ENCODE data around the gene ANO2. TPM values are rescaled to one million over a fixed set of nuclear protein-coding genes. Genes with fewer than 3 reads are reported as not detected.

The ANO2 gene
- total and polyA plus RNA-seq, 7 donors = 1.3 to 9.3 (median 4.2) TPM

- no peak for ATAC-seq
- no peaks in the 10 kb centered on the region for H3K36me3 ChIP-seq (ENCODE audit: insufficient read depth in 1 of 2, low read depth in 1 of 2)
- 81 to 85% (median 82%) methylated on average over 10 of the region's 10 CpGs for whole genome bisulfite sequencing, 3 donors
- no peak for DNase-seq
- H3K27me3 ChIP-seq (ENCODE audit: insufficient read depth in 3 of 3, low read length in 2 of 3) = peaks cover 0 to 16% (median 0%) of the 10 kb centered on the region in 3 donors
- H3K9me3 ChIP-seq = no peaks in the 10 kb centered on the region
- H3K27ac ChIP-seq = no peak overlapping the region
- intact Hi-C loops (cut with DNase I) = no loop called here
- H3K4me3 ChIP-seq = no peak overlapping the region
- no peaks in the 10 kb centered on the region for H3K4me1 ChIP-seq
- TF ChIP-seq, protein P1, sequence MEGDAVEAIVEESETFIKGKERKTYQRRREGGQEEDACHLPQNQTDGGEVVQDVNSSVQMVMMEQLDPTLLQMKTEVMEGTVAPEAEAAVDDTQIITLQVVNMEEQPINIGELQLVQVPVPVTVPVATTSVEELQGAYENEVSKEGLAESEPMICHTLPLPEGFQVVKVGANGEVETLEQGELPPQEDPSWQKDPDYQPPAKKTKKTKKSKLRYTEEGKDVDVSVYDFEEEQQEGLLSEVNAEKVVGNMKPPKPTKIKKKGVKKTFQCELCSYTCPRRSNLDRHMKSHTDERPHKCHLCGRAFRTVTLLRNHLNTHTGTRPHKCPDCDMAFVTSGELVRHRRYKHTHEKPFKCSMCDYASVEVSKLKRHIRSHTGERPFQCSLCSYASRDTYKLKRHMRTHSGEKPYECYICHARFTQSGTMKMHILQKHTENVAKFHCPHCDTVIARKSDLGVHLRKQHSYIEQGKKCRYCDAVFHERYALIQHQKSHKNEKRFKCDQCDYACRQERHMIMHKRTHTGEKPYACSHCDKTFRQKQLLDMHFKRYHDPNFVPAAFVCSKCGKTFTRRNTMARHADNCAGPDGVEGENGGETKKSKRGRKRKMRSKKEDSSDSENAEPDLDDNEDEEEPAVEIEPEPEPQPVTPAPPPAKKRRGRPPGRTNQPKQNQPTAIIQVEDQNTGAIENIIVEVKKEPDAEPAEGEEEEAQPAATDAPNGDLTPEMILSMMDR (IDR thresholded peaks at IDR 0.05) = no peak
Measured at GRCh38 chr12:5971194-5971850, 26.3 kb upstream of the ANO2 start.

- TF ChIP-seq, protein P1 (IDR thresholded peaks at IDR 0.05) = no peak
- Histone ChIP-seq H3K4me3 (no peak overlapping the region), H3K9me3 (no peaks in the 10 kb centered on the region), H3K27me3 (ENCODE audit: insufficient read depth in 3 of 3, low read length in 2 of 3) (peaks cover 0 to 12% (median 0%) of the 10 kb centered on the region in 3 donors), H3K4me1 (no peaks in the 10 kb centered on the region), H3K36me3 (ENCODE audit: insufficient read depth in 1 of 2, low read depth in 1 of 2) (no peaks in the 10 kb centered on the region), H3K27ac (no peak overlapping the region)
- ATAC-seq (no peak), DNase-seq (no peak)
- 93 to 98% (median 96%) methylated on average over 5 of the region's 5 CpGs for WGBS, 3 donors
- intact Hi-C loops (cut with DNase I) = loop anchor here in 1 of 2 donors (5.0 kb wide), 1 partner anchor 72 kb away; no protein-coding TSS in a partner anchor
Measured at GRCh38 chr12:5969974-5970690, 25.1 kb upstream of the ANO2 start.

- 70 to 75% (median 73%) methylated on average over 17 of the region's 17 CpGs for WGBS, 3 donors
- H3K36me3 ChIP-seq (ENCODE audit: insufficient read depth in 1 of 2, low read depth in 1 of 2) = no peaks in the 10 kb centered on the region
- DNase-seq (no peak), ATAC-seq (no peak)
- H3K27me3 ChIP-seq (ENCODE audit: insufficient read depth in 3 of 3, low read length in 2 of 3) = peaks cover 0 to 12% (median 0%) of the 10 kb centered on the region in 3 donors
- H3K9me3 ChIP-seq = no peaks in the 10 kb centered on the region
- no peak overlapping the region for H3K4me3 ChIP-seq
- TF ChIP-seq, protein P1 (IDR thresholded peaks at IDR 0.05) = no peak
- no peak overlapping the region for H3K27ac ChIP-seq
- intact Hi-C loops (cut with DNase I) = loop anchor here in 1 of 2 donors (5.0 kb wide), 1 partner anchor 73 kb away; no protein-coding TSS in a partner anchor
- no peaks in the 10 kb centered on the region for H3K4me1 ChIP-seq
Measured at GRCh38 chr12:5969156-5969973, 24.3 kb upstream of the ANO2 start.

GRCh38 chr12:5967645-5968415 lies 22.8 kb upstream of the ANO2 start:
- H3K4me1 ChIP-seq = no peaks in the 10 kb centered on the region
- DNase-seq = no peak
- TF ChIP-seq, protein P1 (IDR thresholded peaks at IDR 0.05) = no peak
- H3K27ac ChIP-seq = no peak overlapping the region
- intact Hi-C loops (cut with DNase I) = loop anchor here in 1 of 2 donors (5.0 kb wide), 1 partner anchor 74 kb away; no protein-coding TSS in a partner anchor
- no peak overlapping the region for H3K4me3 ChIP-seq
- 89 to 91% (median 90%) methylated on average over 17 of the region's 17 CpGs for WGBS, 3 donors
- H3K9me3 ChIP-seq = no peaks in the 10 kb centered on the region
- no peak for ATAC-seq
- H3K36me3 ChIP-seq (ENCODE audit: insufficient read depth in 1 of 2, low read depth in 1 of 2) = no peaks in the 10 kb centered on the region
- H3K27me3 ChIP-seq (ENCODE audit: insufficient read depth in 3 of 3, low read length in 2 of 3) = peaks cover 0 to 12% (median 0%) of the 10 kb centered on the region in 3 donors
